HepG2 (cell line): Measurements from ENCODE around the gene SLC7A4. TPM values are rescaled to one million over a fixed set of nuclear protein-coding genes. Genes with fewer than 3 reads are reported as not detected.

Experiments
- ATAC-seq: fragments of 200-7000 bp; cut with Tn5 transposase; 3 replicates; pipeline ENCODE4 v1.9.1; 2020; ENCODE audit warnings: mild to moderate bottlenecking, moderate library complexity
- BruUV-seq: library from RNA; stranded (reverse); fragments of 400-500 nt; replicated peaks from 2 replicates; lab custom pipeline; 2021; lab: Mats Ljungman, UMichigan
- CTCF ChIA-PET: fragments of 300-600 bp; formaldehyde crosslinking; extraction: SDS; loops from one replicate; lab custom pipeline; 2021; ENCODE audit warnings: low total read pairs, inconsistent platforms, low intra/inter-chr PET ratio; lab: Yijun Ruan, JAX
- POLR2A ChIA-PET: fragments of 350-600 bp; sonication (Branson Sonifier 250); formaldehyde crosslinking; loops from one replicate; lab custom pipeline; 2020; ENCODE audit warnings: antibody characterized with exemption, inconsistent platforms; lab: Yijun Ruan, JAX
- DNase-seq: peaks from one replicate; pipeline ENCODE4 v3.0.0-alpha.2; 2015; ENCODE audit warnings: low spot score
- FAIRE-seq: peaks from 3 replicates; lab custom pipeline; 2011; peaks lifted over from hg19 to GRCh38; lab: Jason Lieb, UNC
- H2AFZ ChIP-seq: one replicate; pipeline ENCODE4 v1.6.1; 2011; ENCODE audit warnings: low read length, inconsistent platforms
- H3K27ac ChIP-seq: fragments of 300-600 bp; 3 replicates; pipeline ENCODE4 v1.8.0; 2011; ENCODE audit warnings: mixed run types, mild to moderate bottlenecking, mixed read lengths, low read length, inconsistent platforms; ENCODE audit not compliant: insufficient read depth; ENCODE audit errors: extremely low read length
- H3K27me3 ChIP-seq, 2 experiments: fragments of 200-600 bp in 1 of 2; 2 replicates in 1 of 2; 3 replicates in 1 of 2; pipeline versions ENCODE4 v1.6.0 to v1.8.0; 2011; ENCODE audit warnings: low read length in 2 of 2, mild to moderate bottlenecking in 2 of 2, moderate library complexity in 2 of 2, inconsistent platforms in 1 of 2; ENCODE audit not compliant: insufficient read depth in 2 of 2, control insufficient read depth in 1 of 2
- H3K36me3 ChIP-seq, 2 experiments: fragments of 200-600 bp in 1 of 2; replicated peaks in 1 of 2; 2 replicates in 1 of 2; 3 replicates in 1 of 2; pipeline versions ENCODE4 v1.5.1 to v1.8.0; 2011; ENCODE audit warnings: low read length in 2 of 2, inconsistent platforms in 1 of 2; ENCODE audit not compliant: insufficient read depth in 2 of 2, control insufficient read depth in 1 of 2
- H3K4me1 ChIP-seq: 2 replicates; pipeline ENCODE4 v1.5.1; 2012; ENCODE audit warnings: low read length, inconsistent platforms; ENCODE audit not compliant: insufficient read depth
- H3K4me2 ChIP-seq: 2 replicates; pipeline ENCODE4 v1.6.0; 2011; ENCODE audit warnings: low read depth, low read length, inconsistent platforms
- H3K4me3 ChIP-seq, 3 experiments: fragments of 200-600 bp in 1 of 3; sonication (generic), shearing (Covaris generic) in 1 of 3; replicated peaks in 1 of 3; 2 replicates each; pipeline ENCODE4 v1.5.1; 2011 to 2016; ENCODE audit warnings: low read length in 3 of 3, inconsistent platforms in 2 of 3, low read depth in 2 of 3, mild to moderate bottlenecking in 2 of 3, control low read depth in 1 of 3, mixed read lengths in 1 of 3; ENCODE audit not compliant: insufficient read depth in 1 of 3
- H3K79me2 ChIP-seq: one replicate; pipeline ENCODE4 v1.6.1; 2011; ENCODE audit warnings: low read length, inconsistent platforms; ENCODE audit not compliant: insufficient read depth
- H3K9ac ChIP-seq: 2 replicates; pipeline ENCODE4 v1.6.0; 2011; ENCODE audit warnings: mild to moderate bottlenecking, low read depth, low read length, inconsistent platforms; ENCODE audit not compliant: insufficient read depth
- H3K9me3 ChIP-seq: 2 replicates; pipeline ENCODE4 v1.5.1; 2012; ENCODE audit warnings: mild to moderate bottlenecking, low read length
- H4K20me1 ChIP-seq: 2 replicates; pipeline ENCODE4 v1.6.0; 2011; ENCODE audit warnings: inconsistent platforms, mild to moderate bottlenecking, low read length, moderate library complexity; ENCODE audit not compliant: insufficient read depth
- HNF4G ChIP-seq, 2 experiments: sonication (generic) in 1 of 2; formaldehyde crosslinking in 1 of 2; IDR thresholded peaks; 2 replicates each; pipeline versions ENCODE4 v1.4.0 to v1.6.1; 2011 to 2020; ENCODE audit warnings: borderline replicate concordance in 2 of 2, low read depth in 2 of 2, mild to moderate bottlenecking in 2 of 2, low read length in 1 of 2, missing genetic modification reagents in 1 of 2, moderate library complexity in 1 of 2
- ZBTB14 ChIP-seq: sonication (generic); formaldehyde crosslinking; IDR thresholded peaks from 2 replicates; pipeline ENCODE4 v1.4.0; 2020; ENCODE audit warnings: missing genetic modification reagents
- ZFP41 ChIP-seq: sonication (generic); formaldehyde crosslinking; IDR thresholded peaks from 2 replicates; pipeline ENCODE4 v1.4.0; 2020; ENCODE audit warnings: mild to moderate bottlenecking, missing genetic modification reagents, borderline replicate concordance
- ZIK1 ChIP-seq: sonication (generic); formaldehyde crosslinking; IDR thresholded peaks from 2 replicates; pipeline ENCODE4 v1.5.0; 2020; ENCODE audit warnings: mild to moderate bottlenecking, low read depth, missing genetic modification reagents, borderline replicate concordance
- ZNF597 ChIP-seq: sonication (generic); formaldehyde crosslinking; IDR thresholded peaks from 2 replicates; pipeline ENCODE4 v1.5.0; 2020; ENCODE audit warnings: missing genetic modification reagents
- ZNF891 ChIP-seq: sonication (generic); formaldehyde crosslinking; IDR thresholded peaks from 2 replicates; pipeline ENCODE4 v1.5.0; 2020; ENCODE audit warnings: mild to moderate bottlenecking, missing genetic modification reagents
- WGBS: methylation state at CpG from one replicate; pipeline ENCODE4 v1.1.6; 2017; ENCODE audit warnings: low lambda C conversion rate; 5-methylcytosine and 5-hydroxymethylcytosine counted together
- in situ Hi-C: cut with HindIII; loops from 2 replicates; pipeline ENCODE4 v1.10.0; 2017; ENCODE audit warnings: low pct_unique_long_range_greater_than_20kb; ENCODE audit not compliant: extremely low pct_ligation_motif_present
- intact Hi-C: fragments of 100-400 bp; cut with micrococcal nuclease; formaldehyde crosslinking; loops from one replicate; pipeline ENCODE4 v1.10.0; 2022; ENCODE audit not compliant: unreplicated experiment
- polyA plus RNA-seq, 8 experiments: library from polyadenylated mRNA; depleted of rRNA in 3 of 8; stranded (reverse) in 7 of 8; unstranded in 1 of 8; fragments of >200 nt; fragmentation: Illumina TruSeq in 4 of 8; extraction: Trizol in 4 of 8; gene quantifications; 2 replicates each; pipeline versions ENCODE4 v1.2.1 to v1.2.3, GENCODE V29; 2011 to 2016; ENCODE audit warnings: low read depth in 4 of 8, missing spikeins in 1 of 8, mixed read lengths in 1 of 8; ENCODE audit not compliant: insufficient read depth in 1 of 8
- total RNA-seq, 5 experiments: library from RNA; depleted of rRNA; stranded (reverse); fragments of >200 nt; fragmentation: Illumina TruSeq; extraction: Trizol; gene quantifications; 2 replicates each; pipeline ENCODE4 v1.2.3, GENCODE V29; 2016; ENCODE audit warnings: low read depth in 1 of 5

The SLC7A4 gene
- total and polyA plus RNA-seq, 2 of the 13 experiments (the other 11 are each of a cell fraction or from before 2014, with no cell fraction given) = not detected

DNA sequence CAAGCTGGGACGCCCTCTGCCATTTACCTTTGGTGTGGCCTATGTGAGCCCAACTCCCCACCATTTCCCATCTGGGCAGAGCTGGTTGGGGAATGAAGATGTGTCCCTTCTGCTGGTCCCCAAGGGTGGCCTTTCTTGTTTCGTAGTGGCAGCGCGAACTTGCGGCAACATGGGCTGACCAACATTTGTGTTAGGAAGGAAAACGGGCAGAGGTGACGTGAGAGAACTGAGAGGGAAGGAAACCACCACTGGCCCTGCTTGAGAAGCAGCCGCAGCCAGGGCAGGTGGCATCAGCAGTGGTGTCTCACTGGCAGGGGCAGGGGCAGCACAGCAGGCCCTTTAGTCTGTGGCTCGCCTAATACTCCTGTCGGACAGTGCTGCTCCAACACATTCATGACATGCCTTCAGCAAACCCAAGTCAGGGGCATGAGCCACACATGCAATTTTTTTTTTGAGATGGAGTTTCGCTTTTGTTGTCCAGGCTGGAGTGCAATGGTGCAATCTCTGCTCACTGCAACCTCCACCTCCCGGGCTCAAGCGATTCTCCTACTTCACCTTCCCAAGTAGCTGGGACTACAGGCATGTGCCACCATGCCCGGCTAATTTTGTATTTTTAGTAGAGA, 43.3 kb upstream of the SLC7A4 start:
- FAIRE-seq = no peak
- H3K79me2 ChIP-seq = no peaks in the 10 kb centered on the region
- in situ Hi-C loops (no loop called here), intact Hi-C loops (no loop called here)
- no peaks in the 10 kb centered on the region for H4K20me1 ChIP-seq
- no TSS peak for BruUV-seq
- H3K4me2 ChIP-seq = no peak overlapping the region
- ATAC-seq = no peak
- H2AFZ ChIP-seq = no peak overlapping the region
- TF ChIP-seq HNF4G (IDR thresholded peaks at IDR 0.05; ENCODE audit: borderline replicate concordance, low read depth, low read length) = no peak
- TF ChIP-seq HNF4G (CRISPR knock-in tag; IDR thresholded peaks at IDR 0.05; ENCODE audit: borderline replicate concordance, low read depth) = no peak
- no peak for TF ChIP-seq ZNF597 (CRISPR knock-in tag)
- TF ChIP-seq ZBTB14 (CRISPR knock-in tag) = no peak
- no peak for TF ChIP-seq ZFP41 (CRISPR knock-in tag)
- no peak for TF ChIP-seq ZNF891 (CRISPR knock-in tag)
- TF ChIP-seq ZIK1 (CRISPR knock-in tag) = no peak
- H3K9me3 ChIP-seq = no peaks in the 10 kb centered on the region
- no peaks in the 10 kb centered on the region for H3K4me1 ChIP-seq
- no peaks in the 10 kb centered on the region for H3K36me3 ChIP-seq
- H3K27me3 ChIP-seq = peaks cover 8 to 44% of the 10 kb centered on the region in 2 experiments; a peak in 4 of 5 replicates
- ChIA-PET CTCF (no interaction called here), POLR2A (no interaction called here)
- 50% methylated on average over 11 of the region's 14 CpGs for WGBS
- no peak overlapping the region for H3K4me3 ChIP-seq
- H3K9ac ChIP-seq = no peak overlapping the region
- no peak overlapping the region for H3K27ac ChIP-seq
- no peak for DNase-seq
